Activated CD4-positive, alpha-beta T cell treated with anti-CD3 and anti-CD28 coated beads for 4 hours (primary cell): ENCODE data around the gene CNTNAP4.

Source experiments
- DNase-seq, 2 donors: peaks; one replicate each; pipeline ENCODE4 v3.0.0-alpha.2; 2020

Gene CNTNAP4

DNA sequence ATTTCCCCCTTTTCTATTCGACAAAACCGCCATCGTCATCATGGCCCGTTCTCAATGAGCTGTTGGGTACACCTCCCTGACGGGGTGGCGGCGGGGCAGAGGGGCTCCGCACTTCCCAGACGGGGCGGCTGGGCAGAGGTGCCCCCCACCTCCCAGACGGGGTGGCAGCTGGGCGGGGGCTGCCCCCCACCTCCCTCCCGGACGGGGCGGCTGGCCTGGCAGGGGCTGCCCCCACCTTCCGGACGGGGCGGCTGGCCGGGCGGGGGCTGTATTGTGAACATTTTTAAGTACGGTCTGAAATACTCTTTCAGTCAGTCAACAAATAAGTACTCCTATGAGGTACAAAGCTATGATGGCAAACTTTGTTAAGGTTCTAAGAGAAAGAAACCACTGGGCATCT lies 222.8 kb downstream of the CNTNAP4 start:
- DNase-seq, result no peak

DNA sequence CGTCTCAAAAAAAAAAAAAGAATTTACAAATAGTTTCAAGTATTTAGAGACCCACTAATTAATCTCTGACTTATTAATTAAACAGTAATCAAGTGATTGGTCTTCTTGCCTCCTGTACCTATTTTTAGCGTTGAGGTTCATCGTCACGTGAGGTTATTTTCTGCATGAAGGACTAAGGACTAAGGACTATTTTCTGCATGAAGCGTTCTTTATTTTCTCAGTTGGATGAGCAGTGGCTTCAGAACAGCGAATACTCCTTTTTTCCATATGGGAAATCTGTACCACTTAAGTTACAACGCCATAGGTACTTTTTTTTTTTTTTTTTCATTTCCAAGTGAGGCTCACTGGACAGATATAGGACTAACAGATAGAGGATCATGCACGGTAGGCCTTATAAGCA lies 224.9 kb downstream of the CNTNAP4 start:
- no peak for DNase-seq

DNA sequence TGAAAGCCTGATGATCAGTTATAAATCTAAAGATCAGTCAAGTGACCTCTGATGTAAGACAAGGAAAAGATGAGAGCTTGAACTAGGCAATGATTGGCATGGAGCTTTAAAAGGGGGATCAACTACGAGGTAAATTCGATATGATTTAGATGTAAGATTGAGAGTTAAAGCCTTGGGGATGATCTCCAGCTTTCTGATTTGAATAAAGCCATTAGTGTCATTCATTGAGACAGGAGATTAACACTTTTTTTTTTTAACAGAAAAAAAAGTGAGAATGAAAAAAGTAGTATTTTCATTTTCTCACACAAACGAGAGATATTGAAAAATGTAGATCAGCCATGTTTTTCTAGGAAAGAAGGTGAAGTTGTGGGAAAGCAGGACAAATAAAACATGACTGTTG lies 225.4 kb downstream of the CNTNAP4 start:
- DNase-seq, result no peak

DNA sequence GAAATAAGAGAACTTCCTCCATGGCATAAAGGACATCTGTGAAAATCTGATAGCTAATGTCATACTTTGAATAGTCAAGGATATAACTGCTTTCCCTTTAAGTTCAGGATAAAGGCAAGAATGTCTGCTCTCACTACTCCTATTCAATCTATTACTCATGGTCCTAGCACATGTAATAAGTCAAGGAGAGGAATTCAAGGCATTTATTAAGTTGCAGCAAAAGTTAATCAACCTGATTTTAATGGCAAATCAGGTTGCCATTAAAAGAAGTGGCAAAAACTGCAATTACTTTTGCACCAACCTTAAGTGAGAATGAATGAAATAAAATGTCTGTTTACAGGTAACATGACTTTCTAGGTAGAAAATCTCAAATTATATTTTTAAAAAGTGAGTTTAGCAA lies 225.9 kb downstream of the CNTNAP4 start:
- no peak for DNase-seq

DNA sequence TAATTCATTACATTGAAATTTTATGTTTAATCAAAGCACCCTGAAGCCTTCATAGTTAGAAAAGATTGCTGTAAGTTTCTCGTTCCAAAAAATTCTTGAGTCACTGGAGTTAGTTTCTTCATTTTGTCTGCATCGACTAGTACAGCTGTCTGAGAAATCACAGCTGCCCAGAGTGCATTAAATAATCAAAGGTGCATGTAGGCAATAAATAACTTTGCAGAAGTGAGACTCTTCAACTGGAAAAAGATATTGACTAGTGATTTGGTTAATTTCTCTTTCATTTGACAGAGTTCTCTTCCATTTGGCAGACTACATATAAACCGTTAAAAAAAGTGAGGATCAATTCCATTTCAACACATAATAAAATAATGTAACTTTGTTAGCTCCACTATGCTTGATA lies 234.0 kb downstream of the CNTNAP4 start:
- DNase-seq, result no peak

DNA sequence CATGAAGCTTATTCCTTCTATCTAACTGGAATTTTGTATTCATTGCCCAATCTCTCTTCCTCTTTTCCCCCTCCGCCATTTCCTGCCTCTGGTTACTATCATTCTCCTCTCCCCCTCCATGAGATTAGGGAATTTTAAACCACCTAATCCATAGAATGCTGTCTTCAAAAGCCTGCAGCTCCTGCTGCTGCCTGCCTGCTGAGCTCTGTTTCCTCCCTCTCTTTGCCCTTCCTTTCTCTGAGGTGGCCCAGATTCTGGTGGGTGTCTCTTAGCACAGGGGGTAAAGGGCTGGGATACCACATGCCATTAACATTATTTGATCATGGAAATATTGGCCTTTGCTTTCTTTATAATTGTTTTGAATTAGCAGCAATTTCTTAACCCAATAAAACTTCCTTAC lies 241.6 kb downstream of the CNTNAP4 start:
- no peak for DNase-seq

DNA sequence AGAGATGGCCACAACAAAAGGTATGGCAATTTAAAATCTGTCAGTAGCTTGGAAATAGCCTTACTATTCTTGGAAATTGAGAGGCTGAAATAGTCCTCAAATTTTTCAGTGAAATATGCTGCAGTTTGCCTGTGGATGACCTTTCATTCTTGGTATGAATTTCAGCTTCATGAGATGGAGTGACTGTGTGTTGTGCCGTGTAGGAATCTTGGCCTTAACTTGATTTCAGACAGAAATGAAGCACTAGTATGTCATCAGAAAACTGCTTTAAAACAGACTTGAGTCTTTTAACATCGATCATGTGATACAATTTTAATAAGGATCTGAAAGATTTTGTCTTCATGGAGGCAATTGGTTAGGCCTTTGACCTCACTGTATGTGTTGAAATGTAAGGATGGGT lies 247.2 kb downstream of the CNTNAP4 start:
- no peak for DNase-seq

DNA sequence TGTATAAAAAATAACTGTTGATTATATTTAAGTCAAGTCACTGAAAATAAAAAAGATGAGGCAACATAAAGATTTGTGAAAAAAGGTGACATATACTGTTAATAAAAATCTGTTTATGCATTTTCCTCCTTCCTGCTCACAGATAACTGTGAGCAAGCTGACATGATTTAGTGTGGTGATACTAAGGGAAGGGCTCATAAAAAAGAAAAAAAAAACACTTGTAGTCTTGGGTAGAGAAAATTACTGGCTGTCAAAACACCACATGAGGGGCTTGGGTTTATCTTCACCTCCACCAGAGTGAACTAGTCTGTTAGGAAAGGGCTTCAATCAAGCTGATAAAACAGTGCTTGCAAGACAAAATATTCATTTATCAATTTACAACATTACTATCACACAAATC lies 247.6 kb downstream of the CNTNAP4 start:
- DNase-seq, result no peak

DNA sequence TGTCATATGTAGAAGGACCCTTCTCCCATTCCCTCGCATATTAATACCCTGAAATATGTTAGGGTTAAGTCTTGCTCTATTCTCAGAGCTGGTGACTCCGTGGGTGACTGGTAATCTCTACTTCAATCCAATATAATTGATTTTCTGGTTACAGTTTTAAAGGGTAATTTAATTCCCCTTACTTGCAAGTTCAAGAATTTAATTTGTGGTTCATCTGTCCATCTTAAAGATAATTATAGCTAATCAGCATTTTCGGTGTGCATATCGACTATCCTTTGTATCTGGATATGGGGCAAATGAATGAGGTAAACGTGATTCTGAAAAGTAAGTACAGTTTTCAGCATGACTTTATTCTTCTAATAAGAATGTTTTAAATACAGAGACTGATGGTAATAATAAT lies 250.0 kb downstream of the CNTNAP4 start:
- DNase-seq, result no peak

DNA sequence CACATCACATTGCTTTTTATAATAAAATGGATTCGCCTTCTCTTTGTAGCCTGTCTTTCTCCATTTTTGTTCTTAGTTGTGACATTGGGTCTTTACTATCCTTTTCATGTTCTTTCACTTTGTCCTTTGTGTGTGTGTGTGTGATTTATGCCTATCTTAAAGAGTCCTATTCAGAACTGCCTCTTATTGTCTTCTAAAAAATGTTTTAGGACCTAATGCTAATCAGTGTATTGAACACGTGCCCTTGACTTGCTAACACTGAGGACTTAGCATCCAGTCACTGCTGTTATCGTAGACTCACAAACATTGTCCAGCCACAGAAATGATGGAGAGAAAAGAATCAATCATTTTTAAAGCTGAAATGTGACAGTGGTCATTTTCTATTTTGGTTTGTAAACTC lies 251.9 kb downstream of the CNTNAP4 start:
- no peak for DNase-seq

DNA sequence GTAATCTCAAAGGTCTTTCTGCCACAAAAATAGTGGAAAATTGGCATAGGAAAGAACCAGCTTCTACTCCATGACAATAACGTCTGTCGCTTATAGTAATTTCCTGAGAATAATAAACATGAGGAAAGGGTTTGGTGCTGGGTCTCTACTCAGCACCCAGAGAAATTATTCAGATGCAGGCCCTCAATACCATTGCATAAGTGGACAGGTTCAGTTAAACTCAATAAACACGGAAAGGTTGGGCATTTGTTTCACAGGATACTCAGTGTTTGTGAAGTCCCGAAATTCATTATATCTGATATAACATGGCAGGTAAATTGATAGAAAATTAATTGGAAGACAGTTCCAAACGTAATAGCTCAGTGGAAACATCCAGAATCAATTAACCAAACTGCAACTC lies 254.0 kb downstream of the CNTNAP4 start:
- no peak for DNase-seq

DNA sequence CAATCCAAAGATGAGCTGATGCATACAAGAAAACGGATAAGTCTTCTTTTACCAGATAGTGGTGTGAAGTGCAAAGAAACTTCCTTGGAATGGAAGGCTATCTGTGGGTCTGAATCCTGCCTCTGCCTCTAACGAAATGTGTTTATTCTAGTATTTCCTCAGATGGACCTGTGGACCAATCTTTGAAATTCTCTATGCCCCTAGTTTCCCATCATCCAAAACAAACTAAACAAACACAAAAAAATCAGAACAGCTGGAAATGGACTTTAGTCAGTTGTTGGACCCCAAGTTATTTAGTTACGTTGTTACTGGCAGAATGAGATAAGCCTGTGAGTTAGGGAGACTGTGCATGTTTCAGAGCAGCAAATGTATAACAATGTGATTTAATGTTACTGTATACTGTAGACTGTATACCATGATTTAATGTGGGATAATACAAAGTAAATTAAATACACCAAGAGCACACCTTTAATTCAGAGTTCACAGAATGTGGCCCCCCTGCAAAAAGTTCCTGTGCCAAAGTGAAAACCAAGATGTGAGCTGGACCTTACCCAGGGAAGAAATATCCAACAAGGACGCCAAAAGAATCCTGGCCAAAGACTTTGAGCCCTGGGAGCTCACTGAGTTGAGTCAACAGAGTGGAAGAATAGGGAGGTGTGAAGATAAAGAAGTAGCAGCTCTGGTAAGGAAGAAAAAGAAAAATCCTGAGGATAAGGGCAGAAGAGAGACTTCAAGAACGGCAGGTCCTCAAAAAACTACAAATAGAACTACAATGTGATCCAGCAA lies 255.2 kb downstream of the CNTNAP4 start:
- DNase-seq, result no peak

DNA sequence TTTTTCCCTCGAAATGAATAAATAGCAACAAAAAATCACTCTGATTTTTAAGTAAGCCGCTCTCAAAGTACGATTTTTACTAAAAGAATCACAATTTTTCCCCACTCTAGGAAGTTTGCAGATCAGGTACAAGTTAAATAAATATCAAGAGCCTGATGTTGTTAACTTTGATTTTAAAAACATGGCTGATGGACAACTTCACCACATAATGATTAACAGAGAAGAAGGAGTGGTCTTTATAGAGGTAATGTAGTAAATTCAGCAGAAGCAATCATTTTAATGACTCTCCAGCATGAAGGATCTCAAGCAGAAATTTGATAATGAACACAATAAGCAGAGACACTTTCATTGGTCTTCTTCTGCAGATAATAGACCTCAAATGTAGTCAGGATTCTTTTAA lies 262.4 kb downstream of the CNTNAP4 start:
- DNase-seq, result no peak

DNA sequence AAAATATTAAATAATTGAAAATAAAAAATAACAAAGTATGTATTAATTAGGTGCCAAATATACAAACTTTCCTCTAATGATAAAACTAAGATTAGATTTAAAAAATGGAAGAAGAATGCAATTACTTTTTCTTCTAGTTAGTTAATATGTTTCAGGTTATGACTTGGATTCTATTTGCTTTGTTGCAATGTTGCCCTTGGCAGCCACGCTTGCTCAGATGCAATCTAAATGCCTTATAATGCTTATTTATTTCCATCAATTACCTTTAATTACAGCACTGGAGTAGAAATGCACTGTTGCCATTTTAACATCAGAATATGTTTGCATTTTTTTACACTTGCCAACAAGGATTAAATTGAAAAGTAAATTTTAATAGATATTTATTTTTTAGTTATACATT lies 263.9 kb downstream of the CNTNAP4 start:
- DNase-seq, result no peak

DNA sequence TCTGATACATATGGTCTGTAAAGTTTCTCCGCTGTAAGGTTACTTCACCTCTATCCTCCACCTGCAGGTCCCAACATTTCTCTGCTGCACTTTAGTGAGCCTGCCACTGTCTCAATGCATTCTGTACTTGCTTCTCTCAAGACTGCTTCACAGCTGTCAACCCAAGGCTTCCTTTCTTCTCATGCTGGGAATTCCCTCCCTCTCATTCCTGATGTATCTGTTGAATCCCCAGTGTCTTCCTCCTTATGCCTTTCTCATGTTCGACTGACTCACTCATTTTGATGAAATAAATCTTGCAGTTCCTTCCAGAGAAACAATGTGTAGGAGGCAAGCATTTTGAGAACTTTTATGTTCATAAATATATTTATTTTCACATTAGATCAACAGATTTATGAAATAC lies 288.3 kb downstream of the CNTNAP4 start:
- no peak for DNase-seq

DNA sequence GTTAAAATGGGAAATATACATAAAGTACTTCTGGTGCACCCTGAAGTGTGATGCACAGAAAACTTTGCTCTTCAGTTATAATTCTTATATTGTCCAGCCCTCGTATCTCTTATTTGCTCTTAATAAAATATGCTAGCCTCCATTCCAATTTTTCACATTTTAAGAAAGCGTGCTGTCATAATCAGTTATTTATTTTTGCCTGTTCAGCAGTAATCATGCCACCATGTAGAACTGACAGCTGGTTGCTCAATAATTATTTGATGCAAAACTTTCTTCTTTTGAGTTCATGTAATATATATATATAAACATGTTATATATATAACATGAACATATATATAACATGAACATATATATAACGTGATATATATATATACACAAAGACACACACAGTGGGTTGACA lies 294.6 kb downstream of the CNTNAP4 start:
- no peak for DNase-seq

DNA sequence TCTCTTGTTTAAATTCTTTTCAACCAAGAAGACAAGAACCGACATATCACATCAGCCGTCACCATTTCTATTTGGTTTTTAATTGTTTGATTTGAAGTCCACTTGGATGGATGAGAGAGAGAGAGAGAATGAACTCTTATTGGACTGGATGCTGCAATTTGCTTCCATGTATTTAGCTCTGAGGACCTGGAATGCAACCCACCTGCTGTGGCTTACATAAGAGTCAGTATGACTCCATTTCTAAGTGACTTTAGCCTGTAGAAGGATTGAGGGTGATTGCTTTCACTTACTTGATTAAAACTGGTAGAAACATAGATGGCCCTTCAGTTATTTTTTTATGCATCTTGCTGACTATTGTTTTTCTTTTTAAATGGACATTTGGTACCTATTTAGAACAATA lies 296.1 kb downstream of the CNTNAP4 start:
- DNase-seq, result no peak

DNA sequence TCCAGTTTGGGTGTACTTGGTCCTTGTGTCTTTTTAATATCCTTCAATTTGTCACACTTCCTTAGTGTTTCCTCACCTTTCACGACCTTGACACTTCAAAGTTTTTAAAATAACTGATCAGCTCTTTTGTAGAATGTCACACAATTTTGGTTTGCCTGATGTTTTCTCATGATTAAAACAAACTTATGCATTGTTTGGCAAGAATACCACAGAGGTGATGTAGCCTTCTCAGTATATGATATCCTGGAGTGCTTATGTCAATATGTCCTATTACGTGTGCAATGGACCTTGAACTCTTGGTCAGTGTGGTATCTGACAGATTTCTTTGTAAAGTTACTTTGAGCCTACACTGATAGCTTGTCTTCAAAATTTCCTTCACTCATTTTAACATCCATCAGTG lies 297.4 kb downstream of the CNTNAP4 start:
- no peak for DNase-seq

DNA sequence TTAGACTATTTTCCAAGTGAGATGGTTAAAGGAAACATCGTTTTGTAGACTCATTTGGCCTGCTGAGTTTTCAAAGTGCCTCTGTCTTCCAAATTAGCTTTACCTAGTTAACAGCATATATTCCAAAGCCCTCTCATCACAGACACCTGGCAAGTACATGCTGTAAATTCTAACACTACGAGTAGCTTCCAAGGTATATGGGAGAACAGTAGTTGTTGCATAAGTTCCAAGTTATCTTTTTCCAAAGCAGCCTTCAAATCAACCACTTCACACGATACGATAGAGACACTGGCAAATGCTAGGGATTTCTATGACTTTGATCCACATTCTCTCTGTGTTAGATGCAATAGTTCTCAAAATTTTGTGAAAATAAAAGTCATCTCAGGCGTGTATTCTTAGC lies 299.3 kb downstream of the CNTNAP4 start:
- DNase-seq, result no peak

DNA sequence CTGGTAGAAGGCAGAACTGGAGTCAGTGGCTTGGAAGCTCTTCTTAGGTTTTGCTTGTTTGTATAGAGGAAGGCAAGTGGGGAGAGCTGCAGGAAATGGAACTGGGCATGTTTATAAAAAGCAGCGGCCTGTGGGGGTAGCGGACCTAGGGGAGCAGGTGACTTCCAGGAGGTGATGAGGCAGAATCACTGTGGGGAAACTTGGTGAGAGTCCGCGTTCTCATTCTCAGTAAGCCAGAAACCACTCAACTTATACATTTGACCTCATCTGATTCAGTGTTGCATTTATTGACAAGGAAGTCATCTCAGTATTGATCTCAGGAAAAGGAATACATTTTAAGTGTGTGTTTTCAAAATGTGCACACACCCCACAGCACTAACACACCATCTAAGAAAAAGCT lies 299.8 kb downstream of the CNTNAP4 start:
- DNase-seq, result no peak

DNA sequence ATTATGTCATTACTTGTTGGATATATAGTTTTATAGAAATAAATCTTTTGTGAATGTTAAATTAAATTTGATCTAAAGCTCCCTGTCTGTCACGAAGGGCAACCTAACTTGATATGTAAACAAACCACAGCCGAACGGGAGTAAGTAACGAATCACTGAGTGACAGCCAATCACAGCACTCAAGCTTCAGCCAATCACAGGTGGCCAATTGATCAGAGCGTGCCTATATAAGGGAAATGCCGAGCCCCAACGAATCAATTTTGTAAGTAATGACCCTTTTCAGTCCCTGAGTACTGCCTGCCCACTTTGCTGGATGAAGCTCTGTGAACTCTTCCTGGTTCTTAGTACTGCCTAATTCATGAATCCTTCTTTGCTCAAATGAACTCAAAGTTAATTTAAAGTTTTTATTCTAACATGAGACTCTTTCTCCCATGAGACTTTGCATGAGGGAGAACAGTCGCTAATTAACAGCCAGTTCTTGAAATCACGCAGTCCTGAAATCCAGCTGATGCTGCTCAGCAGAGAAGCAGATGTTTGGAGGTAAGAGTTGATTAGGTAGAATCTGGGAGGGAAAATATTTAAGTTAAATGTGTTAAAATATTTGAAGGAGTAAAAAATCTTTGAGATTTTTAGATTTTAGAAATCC lies 302.2 kb downstream of the CNTNAP4 start:
- no peak for DNase-seq

DNA sequence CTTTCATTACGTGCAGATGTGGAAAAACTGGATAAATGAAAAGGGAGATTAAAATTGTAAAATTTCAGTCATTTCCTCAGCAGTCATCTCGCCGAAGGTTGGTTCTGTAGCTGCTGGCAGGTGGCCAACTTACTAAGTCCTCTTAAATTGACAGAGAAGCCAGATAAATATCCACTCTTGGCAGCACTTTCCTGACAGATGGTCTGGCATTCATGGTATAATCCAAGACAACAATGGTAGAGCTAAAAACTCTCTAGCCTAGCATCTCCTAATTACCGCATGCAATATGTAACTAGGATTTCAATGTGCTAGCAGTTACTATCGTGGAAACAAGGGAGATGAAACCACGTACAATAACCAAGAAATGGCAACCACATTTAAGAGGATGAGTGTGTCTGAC lies 306.3 kb downstream of the CNTNAP4 start:
- no peak for DNase-seq

DNA sequence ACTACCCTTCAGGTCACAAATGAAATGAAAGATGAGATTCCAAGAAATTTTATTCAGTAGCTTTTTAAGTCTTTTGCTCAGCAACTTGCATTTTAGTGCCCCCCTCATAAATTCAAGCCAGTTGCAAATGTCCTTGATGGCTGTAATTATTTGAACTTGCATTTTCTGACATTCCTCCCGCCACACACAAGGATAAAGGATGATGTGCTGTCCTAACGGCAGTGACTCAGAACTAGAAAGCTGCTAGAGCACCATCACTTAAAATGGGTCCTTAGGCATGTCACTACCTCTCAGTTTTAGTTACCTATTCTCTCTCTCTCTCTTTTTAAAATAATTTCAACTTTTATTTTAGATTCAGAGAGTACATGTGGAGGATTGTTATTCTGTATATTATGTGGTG lies 306.7 kb downstream of the CNTNAP4 start:
- DNase-seq, result no peak

DNA sequence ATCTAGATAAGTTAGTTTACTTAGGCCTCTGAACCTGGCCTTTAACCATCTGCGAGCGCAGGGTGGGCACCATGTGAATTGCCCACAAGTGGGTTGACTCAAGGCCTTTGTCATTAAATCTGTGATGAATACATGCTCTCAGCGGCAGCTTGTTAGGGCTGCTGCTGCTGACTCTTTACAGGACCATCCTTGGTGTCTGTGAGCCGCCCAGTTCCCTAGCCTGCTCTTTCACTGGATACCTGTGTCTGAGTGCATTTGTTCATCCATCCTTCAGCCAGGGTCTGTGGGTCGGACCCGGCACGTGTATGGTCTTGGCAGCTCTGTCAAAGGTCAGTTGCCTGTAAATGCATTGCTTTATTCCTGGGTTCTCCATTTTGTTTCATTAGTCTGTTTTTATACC lies 321.3 kb downstream of the CNTNAP4 start:
- DNase-seq, result no peak

DNA sequence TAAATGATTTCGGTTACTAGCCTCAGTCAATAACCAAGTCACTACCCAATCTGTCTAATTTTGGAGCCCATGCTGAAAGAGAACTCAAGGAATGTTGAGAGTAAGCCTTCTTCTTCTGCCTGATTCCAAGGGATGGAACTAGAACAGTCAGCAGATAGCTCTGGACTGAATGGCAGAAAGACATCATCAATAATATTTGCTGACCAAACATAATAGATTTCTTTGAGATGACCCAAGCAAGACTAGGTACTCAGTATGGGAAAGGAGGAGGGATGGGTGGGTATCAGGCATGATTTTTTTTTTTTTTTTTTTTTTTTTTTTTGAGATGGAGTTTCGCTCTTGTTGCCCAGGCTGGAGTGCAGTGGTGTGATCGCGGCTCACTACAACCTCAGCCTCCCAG lies 330.1 kb downstream of the CNTNAP4 start:
- DNase-seq, result no peak
